K562 (cell line): Measurements from ENCODE around the gene URM1. TPM values are rescaled to one million over a fixed set of nuclear protein-coding genes. Genes with fewer than 3 reads are reported as not detected.

Experiments
- DMBX1 ChIP-seq: fragments of 250-450 bp; sonication (Bioruptor Pico); IDR thresholded peaks from 2 replicates; pipeline ENCODE4 v1.8.0; 2022; ENCODE audit warnings: inconsistent platforms, mild to moderate bottlenecking, moderate library complexity, borderline replicate concordance
- EP300 ChIP-seq: IDR thresholded peaks from 2 replicates; pipeline ENCODE4 v1.6.1; 2012; ENCODE audit warnings: low read length, improper control_type of control experiment
- HLTF ChIP-seq: fragments of 450-650 bp; IDR thresholded peaks from 2 replicates; pipeline ENCODE4 v1.6.1; 2016
- LARP7 ChIP-seq: fragments of 450-650 bp; IDR thresholded peaks from 2 replicates; pipeline ENCODE4 v1.6.1; 2016
- NFATC3 ChIP-seq: fragments of 450-650 bp; IDR thresholded peaks from 2 replicates; pipeline ENCODE4 v1.6.1; 2017; ENCODE audit warnings: mild to moderate bottlenecking
- RB1 ChIP-seq: fragments of 450-650 bp; IDR thresholded peaks from 2 replicates; pipeline ENCODE4 v1.6.1; 2017; ENCODE audit warnings: low read depth, mild to moderate bottlenecking
- RFX5 ChIP-seq: IDR thresholded peaks from 2 replicates; pipeline ENCODE4 v1.6.1; 2011; ENCODE audit warnings: low read depth, mild to moderate bottlenecking, improper control_type of control experiment, low read length
- SMC3 ChIP-seq: conservative IDR thresholded peaks from 2 replicates; pipeline ENCODE4 v1.6.1; 2011; ENCODE audit warnings: low read depth, low read length, improper control_type of control experiment; ENCODE audit not compliant: insufficient read depth
- THAP7 ChIP-seq: fragments of 250-450 bp; sonication (Bioruptor Pico); IDR thresholded peaks from 2 replicates; pipeline ENCODE4 v1.5.0; 2021
- XRCC5 ChIP-seq: fragments of 200-400 bp; formaldehyde crosslinking; IDR thresholded peaks from 2 replicates; pipeline ENCODE4 v1.6.1; 2017; ENCODE audit warnings: low read depth, mild to moderate bottlenecking, low read length
- YY1 ChIP-seq, 3 experiments: IDR thresholded peaks; 2 replicates each; pipeline ENCODE4 v1.6.1; 2011; ENCODE audit warnings: low read length in 2 of 3, mild to moderate bottlenecking in 2 of 3, moderate library complexity in 2 of 3, borderline replicate concordance in 1 of 3, control low read depth in 1 of 3, low read depth in 1 of 3; ENCODE audit not compliant: insufficient read depth in 3 of 3, insufficient replicate concordance in 2 of 3, control insufficient read depth in 1 of 3, insufficient read length in 1 of 3; ENCODE audit errors: extremely low read depth in 1 of 3
- polyA plus RNA-seq, 8 experiments: library from polyadenylated mRNA; depleted of rRNA in 4 of 8; stranded (reverse) in 5 of 8; unstranded in 3 of 8; fragments of >200 nt; fragmentation: Nextera tagmentation in 2 of 8; fragmentation: Illumina TruSeq in 1 of 8; extraction: Ambion mirVana in 2 of 8; extraction: Trizol in 1 of 8; gene quantifications; 2 replicates each; pipeline versions ENCODE4 v1.2.1 to v1.2.3, GENCODE V29; 2011 to 2014; ENCODE audit warnings: inconsistent platforms in 1 of 8, missing spikeins in 1 of 8
- total RNA-seq, 7 experiments: library from RNA; depleted of rRNA in 6 of 7; stranded (reverse); fragments of >200 nt in 6 of 7; fragmentation: Illumina TruSeq in 2 of 7; extraction: Trizol in 2 of 7; gene quantifications; 2 replicates each; pipeline versions ENCODE4 v1.2.1 to v1.2.3, GENCODE V29; 2011 to 2021; ENCODE audit warnings: low replicate concordance in 1 of 7
- TF ChIP-seq, protein P1 (sequence below): sonication (generic); formaldehyde crosslinking; IDR thresholded peaks from 2 replicates; pipeline ENCODE4 v1.8.1; 2023; ENCODE audit warnings: missing genetic modification reagents, mild to moderate bottlenecking, borderline replicate concordance
- TF ChIP-seq, protein P2 (sequence below): fragments of 200-400 bp; formaldehyde crosslinking; IDR thresholded peaks from 2 replicates; pipeline ENCODE4 v1.6.1; 2017; ENCODE audit warnings: mild to moderate bottlenecking, low read depth, low read length, moderate library complexity
- TF ChIP-seq, protein P3 (sequence below): sonication (generic); formaldehyde crosslinking; IDR thresholded peaks from 2 replicates; pipeline ENCODE4 v1.8.1; 2023; ENCODE audit warnings: mild to moderate bottlenecking, missing genetic modification reagents
- TF ChIP-seq, protein P4 (sequence below): fragments of 250-450 bp; sonication (Bioruptor Pico); IDR thresholded peaks from 2 replicates; pipeline ENCODE4 v1.8.0; 2022; ENCODE audit warnings: inconsistent platforms, mild to moderate bottlenecking, moderate library complexity, borderline replicate concordance

Gene URM1
- total and polyA plus RNA-seq, 9 of the 15 experiments (the other 6 are each of a cell fraction or from before 2014, with no cell fraction given) = 10.1 to 88.9 (median 53.3) TPM

DNA sequence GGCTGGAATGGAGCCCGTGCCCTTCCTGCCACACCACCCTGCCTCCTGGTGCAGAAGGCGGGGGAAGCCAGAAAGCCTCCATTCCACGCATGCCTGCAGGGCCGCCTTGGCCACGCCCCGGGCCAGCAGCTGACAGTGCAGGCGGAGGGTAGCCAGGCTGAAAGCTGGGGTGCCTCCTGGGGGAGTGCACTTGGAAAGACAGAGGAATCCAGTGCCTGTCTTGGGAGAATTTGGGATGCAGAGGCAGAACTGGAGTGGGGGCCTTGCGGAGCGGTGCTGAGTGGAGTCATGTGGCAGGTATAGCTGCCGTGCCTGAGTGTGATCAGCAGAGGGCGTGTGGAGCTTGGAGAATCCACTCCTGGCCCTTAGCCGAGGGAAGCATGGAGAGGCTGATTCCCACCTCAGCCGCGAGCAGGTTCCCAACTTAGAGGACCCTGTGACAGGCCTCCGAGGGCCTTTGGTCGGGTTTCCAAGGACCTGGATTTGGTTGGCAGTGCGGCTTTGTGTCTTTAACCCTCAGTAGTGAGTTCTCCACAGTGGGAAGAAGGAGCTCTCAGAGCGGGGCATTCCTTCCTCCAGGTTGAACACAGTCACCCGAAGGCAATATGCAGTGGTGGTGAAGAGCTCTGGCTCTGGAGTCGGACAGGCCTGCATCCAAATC, 9.1 kb upstream of the URM1 start (continued):
- TF ChIP-seq, protein P1, sequence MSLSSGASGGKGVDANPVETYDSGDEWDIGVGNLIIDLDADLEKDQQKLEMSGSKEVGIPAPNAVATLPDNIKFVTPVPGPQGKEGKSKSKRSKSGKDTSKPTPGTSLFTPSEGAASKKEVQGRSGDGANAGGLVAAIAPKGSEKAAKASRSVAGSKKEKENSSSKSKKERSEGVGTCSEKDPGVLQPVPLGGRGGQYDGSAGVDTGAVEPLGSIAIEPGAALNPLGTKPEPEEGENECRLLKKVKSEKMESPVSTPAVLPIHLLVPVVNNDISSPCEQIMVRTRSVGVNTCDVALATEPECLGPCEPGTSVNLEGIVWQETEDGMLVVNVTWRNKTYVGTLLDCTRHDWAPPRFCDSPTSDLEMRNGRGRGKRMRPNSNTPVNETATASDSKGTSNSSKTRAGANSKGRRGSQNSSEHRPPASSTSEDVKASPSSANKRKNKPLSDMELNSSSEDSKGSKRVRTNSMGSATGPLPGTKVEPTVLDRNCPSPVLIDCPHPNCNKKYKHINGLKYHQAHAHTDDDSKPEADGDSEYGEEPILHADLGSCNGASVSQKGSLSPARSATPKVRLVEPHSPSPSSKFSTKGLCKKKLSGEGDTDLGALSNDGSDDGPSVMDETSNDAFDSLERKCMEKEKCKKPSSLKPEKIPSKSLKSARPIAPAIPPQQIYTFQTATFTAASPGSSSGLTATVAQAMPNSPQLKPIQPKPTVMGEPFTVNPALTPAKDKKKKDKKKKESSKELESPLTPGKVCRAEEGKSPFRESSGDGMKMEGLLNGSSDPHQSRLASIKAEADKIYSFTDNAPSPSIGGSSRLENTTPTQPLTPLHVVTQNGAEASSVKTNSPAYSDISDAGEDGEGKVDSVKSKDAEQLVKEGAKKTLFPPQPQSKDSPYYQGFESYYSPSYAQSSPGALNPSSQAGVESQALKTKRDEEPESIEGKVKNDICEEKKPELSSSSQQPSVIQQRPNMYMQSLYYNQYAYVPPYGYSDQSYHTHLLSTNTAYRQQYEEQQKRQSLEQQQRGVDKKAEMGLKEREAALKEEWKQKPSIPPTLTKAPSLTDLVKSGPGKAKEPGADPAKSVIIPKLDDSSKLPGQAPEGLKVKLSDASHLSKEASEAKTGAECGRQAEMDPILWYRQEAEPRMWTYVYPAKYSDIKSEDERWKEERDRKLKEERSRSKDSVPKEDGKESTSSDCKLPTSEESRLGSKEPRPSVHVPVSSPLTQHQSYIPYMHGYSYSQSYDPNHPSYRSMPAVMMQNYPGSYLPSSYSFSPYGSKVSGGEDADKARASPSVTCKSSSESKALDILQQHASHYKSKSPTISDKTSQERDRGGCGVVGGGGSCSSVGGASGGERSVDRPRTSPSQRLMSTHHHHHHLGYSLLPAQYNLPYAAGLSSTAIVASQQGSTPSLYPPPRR = no peak
- TF ChIP-seq, protein P2, sequence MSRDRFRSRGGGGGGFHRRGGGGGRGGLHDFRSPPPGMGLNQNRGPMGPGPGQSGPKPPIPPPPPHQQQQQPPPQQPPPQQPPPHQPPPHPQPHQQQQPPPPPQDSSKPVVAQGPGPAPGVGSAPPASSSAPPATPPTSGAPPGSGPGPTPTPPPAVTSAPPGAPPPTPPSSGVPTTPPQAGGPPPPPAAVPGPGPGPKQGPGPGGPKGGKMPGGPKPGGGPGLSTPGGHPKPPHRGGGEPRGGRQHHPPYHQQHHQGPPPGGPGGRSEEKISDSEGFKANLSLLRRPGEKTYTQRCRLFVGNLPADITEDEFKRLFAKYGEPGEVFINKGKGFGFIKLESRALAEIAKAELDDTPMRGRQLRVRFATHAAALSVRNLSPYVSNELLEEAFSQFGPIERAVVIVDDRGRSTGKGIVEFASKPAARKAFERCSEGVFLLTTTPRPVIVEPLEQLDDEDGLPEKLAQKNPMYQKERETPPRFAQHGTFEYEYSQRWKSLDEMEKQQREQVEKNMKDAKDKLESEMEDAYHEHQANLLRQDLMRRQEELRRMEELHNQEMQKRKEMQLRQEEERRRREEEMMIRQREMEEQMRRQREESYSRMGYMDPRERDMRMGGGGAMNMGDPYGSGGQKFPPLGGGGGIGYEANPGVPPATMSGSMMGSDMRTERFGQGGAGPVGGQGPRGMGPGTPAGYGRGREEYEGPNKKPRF = no peak
- TF ChIP-seq RB1 = peak; percentile 49; the same call in 1 of the 2 replicates
- TF ChIP-seq SMC3 = peak; percentile 90
- TF ChIP-seq EP300 = peak; percentile 22; the same call in 1 of the 2 replicates
- no peak for TF ChIP-seq THAP7
- no peak for TF ChIP-seq DMBX1
- no peak for TF ChIP-seq LARP7
- TF ChIP-seq HLTF = no peak
- no peak for TF ChIP-seq NFATC3
- no peak for TF ChIP-seq RFX5
- peak in 1 of 3 experiments; percentile 33 for TF ChIP-seq YY1 (IDR thresholded peaks at IDR 0.05; ENCODE audit: borderline replicate concordance in 1 of 3, control insufficient read depth in 1 of 3, extremely low read depth in 1 of 3, insufficient read depth in 3 of 3, insufficient read length in 1 of 3, insufficient replicate concordance in 2 of 3, low read depth in 1 of 3, low read length in 2 of 3)
- TF ChIP-seq XRCC5 = peak; percentile 23; the same call in 1 of the 2 replicates
- TF ChIP-seq, protein P3, sequence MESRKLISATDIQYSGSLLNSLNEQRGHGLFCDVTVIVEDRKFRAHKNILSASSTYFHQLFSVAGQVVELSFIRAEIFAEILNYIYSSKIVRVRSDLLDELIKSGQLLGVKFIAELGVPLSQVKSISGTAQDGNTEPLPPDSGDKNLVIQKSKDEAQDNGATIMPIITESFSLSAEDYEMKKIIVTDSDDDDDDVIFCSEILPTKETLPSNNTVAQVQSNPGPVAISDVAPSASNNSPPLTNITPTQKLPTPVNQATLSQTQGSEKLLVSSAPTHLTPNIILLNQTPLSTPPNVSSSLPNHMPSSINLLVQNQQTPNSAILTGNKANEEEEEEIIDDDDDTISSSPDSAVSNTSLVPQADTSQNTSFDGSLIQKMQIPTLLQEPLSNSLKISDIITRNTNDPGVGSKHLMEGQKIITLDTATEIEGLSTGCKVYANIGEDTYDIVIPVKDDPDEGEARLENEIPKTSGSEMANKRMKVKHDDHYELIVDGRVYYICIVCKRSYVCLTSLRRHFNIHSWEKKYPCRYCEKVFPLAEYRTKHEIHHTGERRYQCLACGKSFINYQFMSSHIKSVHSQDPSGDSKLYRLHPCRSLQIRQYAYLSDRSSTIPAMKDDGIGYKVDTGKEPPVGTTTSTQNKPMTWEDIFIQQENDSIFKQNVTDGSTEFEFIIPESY (CRISPR knock-in tag) = peak; percentile 45; the same call in 1 of the 2 replicates
- TF ChIP-seq, protein P4, sequence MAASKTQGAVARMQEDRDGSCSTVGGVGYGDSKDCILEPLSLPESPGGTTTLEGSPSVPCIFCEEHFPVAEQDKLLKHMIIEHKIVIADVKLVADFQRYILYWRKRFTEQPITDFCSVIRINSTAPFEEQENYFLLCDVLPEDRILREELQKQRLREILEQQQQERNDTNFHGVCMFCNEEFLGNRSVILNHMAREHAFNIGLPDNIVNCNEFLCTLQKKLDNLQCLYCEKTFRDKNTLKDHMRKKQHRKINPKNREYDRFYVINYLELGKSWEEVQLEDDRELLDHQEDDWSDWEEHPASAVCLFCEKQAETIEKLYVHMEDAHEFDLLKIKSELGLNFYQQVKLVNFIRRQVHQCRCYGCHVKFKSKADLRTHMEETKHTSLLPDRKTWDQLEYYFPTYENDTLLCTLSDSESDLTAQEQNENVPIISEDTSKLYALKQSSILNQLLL (CRISPR knock-in tag) = no peak
